ENCODE data around the gene CIRBP. TPM values are rescaled to one million over a fixed set of nuclear protein-coding genes. Genes with fewer than 3 reads are reported as not detected.
A peak's percentile ranks its signal among the peaks of the same experiment; 100 is the strongest.

CIRBP gene
- total and polyA plus RNA-seq, 9 of the 15 experiments (the other 6 are each of a cell fraction or from before 2014, with no cell fraction given), result 20.5 to 327 (median 176) TPM

DNA sequence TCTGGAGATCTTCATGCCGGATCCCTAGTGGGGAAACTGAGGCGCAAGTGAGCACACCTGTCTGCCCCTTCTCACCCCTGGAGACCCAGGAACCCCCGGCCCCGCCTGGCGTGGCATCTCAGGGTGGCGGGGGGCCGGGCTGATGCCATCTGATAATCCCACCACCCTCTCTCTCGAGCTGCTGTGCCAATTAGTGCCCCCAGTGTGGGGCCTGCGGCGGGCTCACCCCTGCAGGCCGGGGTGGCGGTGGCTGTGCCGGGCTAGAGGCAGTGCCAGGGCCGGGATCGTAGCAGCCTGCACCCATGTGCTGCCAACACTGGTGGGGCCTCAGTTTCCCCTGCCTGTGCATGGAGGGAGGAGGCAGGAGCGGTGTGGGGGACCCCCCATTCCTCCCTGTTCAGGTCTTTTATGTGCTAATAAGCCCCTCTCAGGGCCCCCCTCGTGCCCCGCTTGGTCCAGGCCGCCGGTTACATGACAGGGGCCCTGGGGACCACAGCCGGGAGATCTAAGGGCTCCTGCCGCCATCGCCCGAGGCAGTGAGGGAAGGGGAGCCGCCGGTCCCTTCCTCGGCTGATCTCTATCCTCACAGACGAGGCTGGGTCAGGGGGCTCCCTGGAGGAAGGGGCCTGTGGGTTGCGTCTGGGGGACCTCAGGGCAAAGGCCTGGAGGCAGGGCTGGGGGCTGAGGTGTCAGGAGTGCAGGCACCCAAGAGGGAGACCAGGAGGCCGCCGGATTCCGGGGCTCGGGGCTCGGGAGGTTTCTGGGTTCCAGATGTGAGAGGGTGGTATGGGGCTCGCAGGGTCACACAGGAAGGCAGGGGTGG, 24.9 kb downstream of the CIRBP start:
- Histone ChIP-seq H3K79me2 (ENCODE audit: control insufficient read depth, insufficient read depth, low read length) (no peaks in the 10 kb centered on the region), H3K36me3 (ENCODE audit: control insufficient read depth, insufficient read depth, low read length) (no peaks in the 10 kb centered on the region), H3K9me3 (replicated peaks; ENCODE audit: control insufficient read depth, insufficient read depth, low read depth, low read length) (no peaks in the 10 kb centered on the region), H3K4me3 (no peak overlapping the region), H4K20me1 (replicated peaks; ENCODE audit: control insufficient read depth, insufficient read depth, low read length) (peaks cover 4% of the 10 kb centered on the region; the same call in 1 of the 2 replicates), H3K27ac (ENCODE audit: extremely low read depth, low read depth, low read length) (no peak overlapping the region), H3K9ac (ENCODE audit: insufficient read depth in 1 of 2, low read depth in 2 of 2, low read length in 2 of 2) (no peak overlapping the region), H3K9me1 (ENCODE audit: control insufficient read depth, insufficient read depth, low read length) (peaks cover 3% of the 10 kb centered on the region), H2AFZ (ENCODE audit: low read depth, low read length) (no peak overlapping the region), H3K4me2 (ENCODE audit: insufficient read depth, low read length) (no peak overlapping the region), H3K4me1 (replicated peaks in 1 of 2; ENCODE audit: control insufficient read depth in 2 of 2, insufficient read depth in 2 of 2, low read length in 2 of 2) (peaks cover 0 to 82% of the 10 kb centered on the region in 2 experiments; a peak in 3 of 5 replicates), H3K27me3 (ENCODE audit: control insufficient read depth in 2 of 2, insufficient read depth in 2 of 2, low read length in 2 of 2) (peaks cover 26 to 62% of the 10 kb centered on the region in 2 experiments; a peak in 4 of 5 replicates)
- intact Hi-C loops (cut with micrococcal nuclease), result no loop called here
- BruUV-seq (replicated peaks), result no TSS peak
- 25% methylated on average over 31 of the region's 35 CpGs for WGBS (ENCODE audit: insufficient coverage, low coverage, missing lambda C conversion rate)
- in situ Hi-C loops (cut with MboI), result no loop called here
- TF ChIP-seq SMAD1 (IDR thresholded peaks at IDR 0.05; ENCODE audit: low read depth, low read length, partially characterized antibody) (no peak), ELF1 (tag; IDR thresholded peaks at IDR 0.05) (no peak)
- ATAC-seq (no peak), DNase-seq (ENCODE audit: extremely low read depth in 1 of 4, low spot score in 3 of 4) (no peak), FAIRE-seq (no peak)
- ChIA-PET CTCF (ENCODE audit: low intra/inter-chr PET ratio) (no interaction called here), POLR2A (no interaction called here)

DNA sequence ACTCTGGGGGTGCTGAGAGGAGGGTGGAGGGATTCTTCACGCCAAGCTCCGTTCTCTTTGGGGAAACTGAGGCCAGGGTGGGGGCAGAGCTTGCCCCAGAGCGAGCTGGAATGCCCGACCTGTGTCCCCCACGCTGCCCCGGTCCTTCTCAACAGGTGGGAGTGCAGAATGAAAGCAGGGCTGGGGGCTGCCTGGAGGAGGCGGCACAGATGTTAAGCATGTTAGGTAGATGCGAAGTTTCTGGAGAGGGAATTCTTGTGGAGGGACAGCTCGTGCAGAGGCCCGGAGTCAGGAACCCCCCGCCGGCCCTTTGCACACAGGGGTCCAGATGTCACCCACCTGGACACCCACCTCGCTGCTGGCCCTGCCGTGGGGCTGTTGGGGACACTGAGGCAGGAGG, 25.6 kb downstream of the CIRBP start:
- no peak overlapping the region for H3K27ac ChIP-seq (ENCODE audit: extremely low read depth, low read depth, low read length)
- H3K9me1 ChIP-seq (ENCODE audit: control insufficient read depth, insufficient read depth, low read length), result peaks cover 3% of the 10 kb centered on the region
- peaks cover 26 to 59% of the 10 kb centered on the region in 2 experiments; a peak in 3 of 5 replicates for H3K27me3 ChIP-seq (ENCODE audit: control insufficient read depth in 2 of 2, insufficient read depth in 2 of 2, low read length in 2 of 2)
- no TSS peak for BruUV-seq (replicated peaks)
- DNase-seq (ENCODE audit: extremely low read depth in 1 of 4, low spot score in 3 of 4), result no peak
- H3K4me3 ChIP-seq, result no peak overlapping the region
- 9% methylated on average over 9 of the region's 14 CpGs for WGBS (ENCODE audit: insufficient coverage, low coverage, missing lambda C conversion rate)
- no peak overlapping the region for H2AFZ ChIP-seq (ENCODE audit: low read depth, low read length)
- ChIA-PET CTCF (ENCODE audit: low intra/inter-chr PET ratio) (no interaction called here), POLR2A (no interaction called here)
- H3K9me3 ChIP-seq (replicated peaks; ENCODE audit: control insufficient read depth, insufficient read depth, low read depth, low read length), result no peaks in the 10 kb centered on the region
- H3K79me2 ChIP-seq (ENCODE audit: control insufficient read depth, insufficient read depth, low read length), result no peaks in the 10 kb centered on the region
- H3K4me2 ChIP-seq (ENCODE audit: insufficient read depth, low read length), result no peak overlapping the region
- no peak for ATAC-seq
- no peak overlapping the region for H3K9ac ChIP-seq (ENCODE audit: insufficient read depth in 1 of 2, low read depth in 2 of 2, low read length in 2 of 2)
- intact Hi-C loops (cut with micrococcal nuclease) (no loop called here), in situ Hi-C loops (cut with MboI) (no loop called here)
- peaks cover 4% of the 10 kb centered on the region; the same call in 1 of the 2 replicates for H4K20me1 ChIP-seq (replicated peaks; ENCODE audit: control insufficient read depth, insufficient read depth, low read length)
- no peaks in the 10 kb centered on the region for H3K36me3 ChIP-seq (ENCODE audit: control insufficient read depth, insufficient read depth, low read length)
- H3K4me1 ChIP-seq (replicated peaks in 1 of 2; ENCODE audit: control insufficient read depth in 2 of 2, insufficient read depth in 2 of 2, low read length in 2 of 2), result peaks cover 0 to 79% of the 10 kb centered on the region in 2 experiments; a peak in 3 of 5 replicates
- FAIRE-seq, result no peak
- TF ChIP-seq ZBTB7A (IDR thresholded peaks at IDR 0.05; ENCODE audit: borderline replicate concordance, control insufficient read depth, low read depth, low read length) (0 out of 2 replicates have a peak, but pooled peaks have one; percentile 11), ZFP36 (IDR thresholded peaks at IDR 0.05; ENCODE audit: low read depth, low read length, partially characterized antibody) (peak; percentile 94), BCOR (IDR thresholded peaks at IDR 0.05) (peak; percentile 67), GTF3C2 (IDR thresholded peaks at IDR 0.05; ENCODE audit: borderline replicate concordance, extremely low read depth, insufficient read length) (peak; percentile 20), KDM1A (IDR thresholded peaks at IDR 0.05) (0 out of 4 replicates have a peak, but pooled peaks have one; percentile 12 to 39)

Measured in K562 (cell line).